Prostate gland (tissue), 2 donors: ENCODE results near the gene ZNF341. TPM values are rescaled to one million over a fixed set of nuclear protein-coding genes. Genes with fewer than 3 reads are reported as not detected.

Source experiments
- DNase-seq: peaks from one replicate; pipeline ENCODE4 v3.0.0-alpha.2; 2019; ENCODE audit warnings: low spot score
- H3K27ac ChIP-seq, 2 donors: fragments of 200-600 bp; sonication (generic); 2 replicates each; pipeline ENCODE4 v1.5.1; 2017 to 2019
- H3K27me3 ChIP-seq: fragments of 200-600 bp; sonication (generic); replicated peaks from 2 replicates; pipeline ENCODE4 v1.5.1; 2019; ENCODE audit not compliant: insufficient read depth
- H3K36me3 ChIP-seq, 2 donors: fragments of 200-600 bp; sonication (generic); 1 replicate in 1 of 2; 2 replicates in 1 of 2; pipeline versions ENCODE4 v1.5.1 to v1.8.1; 2017 to 2019
- H3K4me1 ChIP-seq: fragments of 200-600 bp; sonication (generic); replicated peaks from 2 replicates; pipeline ENCODE4 v1.5.1; 2019
- H3K4me3 ChIP-seq, 2 donors: fragments of 200-600 bp; sonication (generic); 2 replicates each; pipeline ENCODE4 v1.5.1; 2017 to 2019
- H3K9me3 ChIP-seq: fragments of 200-600 bp; sonication (generic); 2 replicates; pipeline ENCODE4 v1.5.1; 2017
- POLR2A ChIP-seq: fragments of 450-650 bp; IDR thresholded peaks from one replicate; pipeline ENCODE4 v1.6.1; 2016; ENCODE audit warnings: antibody characterized with exemption, mild to moderate bottlenecking
- POLR2AphosphoS5 ChIP-seq: sonication (generic); formaldehyde crosslinking; IDR thresholded peaks from one replicate; pipeline ENCODE4 v1.6.1; 2017; ENCODE audit warnings: antibody characterized with exemption
- WGBS: methylation state at CpG from one replicate; pipeline ENCODE4 v1.1.5; 2018; 5-methylcytosine and 5-hydroxymethylcytosine counted together
- intact Hi-C: fragments of 100-400 bp; cut with DNase I; formaldehyde crosslinking; loops from one replicate; pipeline ENCODE4 v1.14.2; 2022
- total RNA-seq, 2 donors: library from RNA; depleted of rRNA; stranded (reverse); fragments of >200 nt; gene quantifications; one replicate each; pipeline ENCODE4 v1.1.0, GENCODE V29; 2016
- TF ChIP-seq, protein P1 (sequence below), 4 experiments: fragments of 200-600 bp in 2 of 4; fragments of 450-650 bp in 2 of 4; sonication (generic) in 2 of 4; IDR thresholded peaks; 1 replicate in 3 of 4; 2 replicates in 1 of 4; pipeline ENCODE4 v1.5.1; 2016 to 2019; ENCODE audit warnings: antibody characterized with exemption in 4 of 4, mild to moderate bottlenecking in 2 of 4, moderate library complexity in 2 of 4

The ZNF341 gene
- total RNA-seq, 2 donors from 2014 or later = 2.8 to 7.0 TPM

DNA sequence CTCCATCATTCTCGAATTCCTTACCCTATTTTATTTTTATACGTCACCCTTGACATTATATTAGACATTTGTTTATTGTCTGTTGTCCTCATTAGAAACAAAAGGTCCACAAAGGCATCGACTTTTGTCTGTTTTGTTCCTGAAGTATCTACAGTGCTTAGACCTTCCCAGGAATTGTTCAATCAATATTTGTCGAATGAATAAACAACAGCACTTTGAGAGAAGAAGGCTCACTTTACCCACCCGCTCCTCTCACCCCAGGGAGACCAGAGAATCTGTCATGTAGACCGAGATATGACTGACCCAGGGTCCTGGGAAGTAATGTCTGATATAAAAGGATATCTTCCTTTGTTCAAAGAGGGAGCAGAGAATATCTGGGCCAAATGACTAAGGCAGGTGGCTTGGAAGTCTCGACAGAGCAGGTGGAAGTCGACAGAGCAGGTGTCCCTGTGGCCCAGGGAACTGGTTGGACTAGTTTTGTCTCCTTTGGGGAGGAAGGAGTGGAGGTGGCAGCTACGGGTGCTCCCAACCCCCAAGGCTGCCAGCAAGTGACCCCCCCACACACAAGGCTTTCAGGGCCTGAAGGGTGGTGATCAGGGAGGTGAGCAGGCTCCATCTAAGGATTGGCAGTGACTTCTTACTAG lies 64.6 kb downstream of the ZNF341 start:
- H3K4me1 ChIP-seq = no peaks in the 10 kb centered on the region
- H3K27me3 ChIP-seq = no peaks in the 10 kb centered on the region
- intact Hi-C loops = no loop called here
- H3K27ac ChIP-seq = peak overlapping the region; percentile 46 to 57
- H3K4me3 ChIP-seq = no peak overlapping the region
- H3K9me3 ChIP-seq = no peaks in the 10 kb centered on the region
- H3K36me3 ChIP-seq = no peaks in the 10 kb centered on the region
- 46% methylated on average over 9 of the region's 9 CpGs for WGBS
- DNase-seq = peak; percentile 52
- TF ChIP-seq POLR2A (no peak), POLR2AphosphoS5 (peak; percentile 67)
- TF ChIP-seq, protein P1, sequence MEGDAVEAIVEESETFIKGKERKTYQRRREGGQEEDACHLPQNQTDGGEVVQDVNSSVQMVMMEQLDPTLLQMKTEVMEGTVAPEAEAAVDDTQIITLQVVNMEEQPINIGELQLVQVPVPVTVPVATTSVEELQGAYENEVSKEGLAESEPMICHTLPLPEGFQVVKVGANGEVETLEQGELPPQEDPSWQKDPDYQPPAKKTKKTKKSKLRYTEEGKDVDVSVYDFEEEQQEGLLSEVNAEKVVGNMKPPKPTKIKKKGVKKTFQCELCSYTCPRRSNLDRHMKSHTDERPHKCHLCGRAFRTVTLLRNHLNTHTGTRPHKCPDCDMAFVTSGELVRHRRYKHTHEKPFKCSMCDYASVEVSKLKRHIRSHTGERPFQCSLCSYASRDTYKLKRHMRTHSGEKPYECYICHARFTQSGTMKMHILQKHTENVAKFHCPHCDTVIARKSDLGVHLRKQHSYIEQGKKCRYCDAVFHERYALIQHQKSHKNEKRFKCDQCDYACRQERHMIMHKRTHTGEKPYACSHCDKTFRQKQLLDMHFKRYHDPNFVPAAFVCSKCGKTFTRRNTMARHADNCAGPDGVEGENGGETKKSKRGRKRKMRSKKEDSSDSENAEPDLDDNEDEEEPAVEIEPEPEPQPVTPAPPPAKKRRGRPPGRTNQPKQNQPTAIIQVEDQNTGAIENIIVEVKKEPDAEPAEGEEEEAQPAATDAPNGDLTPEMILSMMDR (IDR thresholded peaks at IDR 0.05) = no peak

DNA sequence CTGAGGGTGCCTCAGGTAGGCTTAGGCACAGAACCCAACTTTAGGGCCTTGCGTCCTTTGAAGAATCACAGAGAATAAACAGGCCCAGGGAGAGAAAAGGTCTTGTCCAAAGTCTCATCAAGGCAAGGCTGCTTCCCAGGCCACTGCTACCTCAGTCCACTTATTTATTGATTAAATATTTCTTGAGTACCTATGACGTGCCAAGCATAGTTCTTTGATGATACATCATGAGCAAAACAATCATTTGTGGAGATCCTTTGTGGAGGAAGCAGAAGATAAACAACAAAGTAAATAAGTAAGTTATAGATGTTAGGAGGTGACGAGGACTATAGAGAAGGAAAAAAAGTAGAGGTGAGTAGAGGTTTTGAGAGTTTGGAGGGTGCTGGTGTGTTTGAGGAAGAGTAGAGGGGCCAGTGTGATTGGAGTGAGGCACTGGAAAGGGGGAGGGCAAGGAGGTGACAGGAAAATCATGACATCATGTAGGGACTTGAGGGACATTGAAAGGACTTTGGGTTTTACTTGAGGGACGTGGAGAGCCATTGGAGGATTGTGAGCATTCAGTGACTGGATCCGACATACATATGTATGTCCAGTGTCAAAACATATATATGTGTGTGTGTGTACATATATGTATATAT lies 65.2 kb downstream of the ZNF341 start:
- intact Hi-C loops = no loop called here
- Histone ChIP-seq H3K27ac (peak overlapping the region; percentile 46 to 57), H3K4me1 (no peaks in the 10 kb centered on the region), H3K36me3 (no peaks in the 10 kb centered on the region), H3K27me3 (no peaks in the 10 kb centered on the region), H3K4me3 (no peak overlapping the region), H3K9me3 (no peaks in the 10 kb centered on the region)
- 85% methylated on average over 5 of the region's 5 CpGs for WGBS
- no peak for DNase-seq
- TF ChIP-seq, protein P1 (IDR thresholded peaks at IDR 0.05) = no peak
- TF ChIP-seq POLR2AphosphoS5 (no peak), POLR2A (no peak)

DNA sequence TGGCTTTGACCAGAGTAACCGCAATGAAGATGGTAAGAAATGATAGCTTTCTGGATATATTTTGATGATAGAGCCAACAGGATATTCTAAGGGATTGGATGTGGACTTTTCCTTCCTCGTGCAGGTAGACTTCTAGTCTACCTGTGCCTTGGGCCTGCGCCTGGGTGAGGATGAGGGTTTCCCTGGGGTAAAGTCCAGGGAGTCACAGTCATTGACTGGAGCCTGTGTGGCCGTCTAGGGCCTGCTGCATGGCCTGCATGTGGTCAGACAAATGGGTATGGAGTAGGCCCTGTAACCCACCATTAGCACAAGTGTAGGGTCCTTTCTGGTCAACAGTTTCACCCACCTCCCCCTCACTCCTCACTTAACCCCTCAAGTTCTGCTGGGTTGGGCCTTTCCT lies 66.6 kb downstream of the ZNF341 start:
- H3K36me3 ChIP-seq = no peaks in the 10 kb centered on the region
- DNase-seq = no peak
- TF ChIP-seq, protein P1 (IDR thresholded peaks at IDR 0.05) = no peak
- TF ChIP-seq POLR2AphosphoS5 (no peak), POLR2A (no peak)
- no peaks in the 10 kb centered on the region for H3K4me1 ChIP-seq
- 95% methylated on average over 4 of the region's 4 CpGs for WGBS
- no peak overlapping the region for H3K4me3 ChIP-seq
- H3K27me3 ChIP-seq = no peaks in the 10 kb centered on the region
- intact Hi-C loops = no loop called here
- no peak overlapping the region for H3K27ac ChIP-seq
- H3K9me3 ChIP-seq = no peaks in the 10 kb centered on the region

DNA sequence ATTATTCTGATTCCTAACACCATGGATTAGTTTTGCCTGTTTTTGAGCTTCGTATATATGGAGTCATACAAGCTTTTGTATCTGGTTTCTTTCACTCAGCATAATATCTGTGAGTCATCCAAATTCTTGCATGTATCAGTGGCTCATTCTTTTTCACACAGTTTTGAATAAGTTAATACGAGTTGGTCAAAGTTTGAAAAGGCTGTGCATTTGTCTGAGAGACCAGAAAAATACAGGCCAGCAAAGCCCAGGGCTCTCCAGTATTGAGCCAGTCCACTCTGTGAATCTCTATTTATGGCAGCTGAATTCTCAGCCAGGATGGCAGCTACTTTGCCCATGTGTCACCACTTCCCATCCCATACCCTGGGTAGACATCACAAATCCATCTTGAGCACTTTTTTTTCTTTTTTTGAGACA lies 72.1 kb downstream of the ZNF341 start:
- Histone ChIP-seq H3K36me3 (no peaks in the 10 kb centered on the region), H3K4me1 (no peaks in the 10 kb centered on the region), H3K4me3 (no peak overlapping the region), H3K27me3 (no peaks in the 10 kb centered on the region), H3K9me3 (no peaks in the 10 kb centered on the region), H3K27ac (no peak overlapping the region)
- no peak for DNase-seq
- intact Hi-C loops = no loop called here
- 68% methylated on average over 2 of the region's 2 CpGs for WGBS
- TF ChIP-seq POLR2AphosphoS5 (no peak), POLR2A (no peak)
- TF ChIP-seq, protein P1 (IDR thresholded peaks at IDR 0.05) = no peak

DNA sequence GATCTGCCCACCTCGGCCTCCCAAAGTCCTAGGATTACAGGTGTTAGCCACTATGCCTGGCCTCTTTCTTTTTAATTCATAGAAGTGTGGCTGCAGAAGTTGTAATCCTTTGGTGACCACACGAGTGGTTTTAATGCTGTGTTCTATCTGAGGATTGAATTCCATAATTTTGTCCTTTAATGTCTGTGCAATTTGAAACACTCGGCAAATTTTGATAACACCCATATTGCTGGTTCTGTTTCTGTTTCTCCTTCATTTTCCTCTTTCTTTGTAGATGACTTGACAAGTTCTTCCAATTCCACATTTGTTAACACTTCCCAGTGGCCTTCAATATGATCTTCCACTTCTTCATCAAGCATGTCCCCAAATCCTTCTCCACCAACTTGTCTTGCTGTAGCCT lies 76.6 kb downstream of the ZNF341 start:
- no peaks in the 10 kb centered on the region for H3K9me3 ChIP-seq
- no peak for DNase-seq
- H3K27ac ChIP-seq = no peak overlapping the region
- intact Hi-C loops = no loop called here
- H3K27me3 ChIP-seq = no peaks in the 10 kb centered on the region
- no peak for TF ChIP-seq POLR2A
- TF ChIP-seq, protein P1 (IDR thresholded peaks at IDR 0.05) = no peak
- no peak for TF ChIP-seq POLR2AphosphoS5
- 95% methylated on average over 3 of the region's 3 CpGs for WGBS
- no peak overlapping the region for H3K4me3 ChIP-seq
- no peaks in the 10 kb centered on the region for H3K4me1 ChIP-seq
- no peaks in the 10 kb centered on the region for H3K36me3 ChIP-seq
